Measurements from ENCODE around the gene PINLYP. TPM values are rescaled to one million over a fixed set of nuclear protein-coding genes. Genes with fewer than 3 reads are reported as not detected.

PINLYP gene
- total and polyA plus RNA-seq, 2 donors (not counting 3 experiments of a cell fraction or from before 2014, with no cell fraction given), result 5.5 TPM

GRCh38 chr19:43555185-43555770, 20.3 kb upstream of the PINLYP start:
- TF ChIP-seq GATA2 (IDR thresholded peaks at IDR 0.05; ENCODE audit: insufficient read depth, insufficient read length, low read depth, low read length), result no peak
- TF ChIP-seq, protein P1, sequence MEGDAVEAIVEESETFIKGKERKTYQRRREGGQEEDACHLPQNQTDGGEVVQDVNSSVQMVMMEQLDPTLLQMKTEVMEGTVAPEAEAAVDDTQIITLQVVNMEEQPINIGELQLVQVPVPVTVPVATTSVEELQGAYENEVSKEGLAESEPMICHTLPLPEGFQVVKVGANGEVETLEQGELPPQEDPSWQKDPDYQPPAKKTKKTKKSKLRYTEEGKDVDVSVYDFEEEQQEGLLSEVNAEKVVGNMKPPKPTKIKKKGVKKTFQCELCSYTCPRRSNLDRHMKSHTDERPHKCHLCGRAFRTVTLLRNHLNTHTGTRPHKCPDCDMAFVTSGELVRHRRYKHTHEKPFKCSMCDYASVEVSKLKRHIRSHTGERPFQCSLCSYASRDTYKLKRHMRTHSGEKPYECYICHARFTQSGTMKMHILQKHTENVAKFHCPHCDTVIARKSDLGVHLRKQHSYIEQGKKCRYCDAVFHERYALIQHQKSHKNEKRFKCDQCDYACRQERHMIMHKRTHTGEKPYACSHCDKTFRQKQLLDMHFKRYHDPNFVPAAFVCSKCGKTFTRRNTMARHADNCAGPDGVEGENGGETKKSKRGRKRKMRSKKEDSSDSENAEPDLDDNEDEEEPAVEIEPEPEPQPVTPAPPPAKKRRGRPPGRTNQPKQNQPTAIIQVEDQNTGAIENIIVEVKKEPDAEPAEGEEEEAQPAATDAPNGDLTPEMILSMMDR (IDR thresholded peaks at IDR 0.05; ENCODE audit: extremely low read depth in 1 of 2, insufficient read depth in 1 of 2, low read depth in 1 of 2, low read length in 2 of 2), result peak; percentile 84 to 94
- Histone ChIP-seq H3K4me2 (ENCODE audit: insufficient read depth, low read length) (no peak overlapping the region), H3K4me1 (ENCODE audit: control insufficient read depth, extremely low read depth, insufficient read depth, low read length) (no peaks in the 10 kb centered on the region), H3K9ac (replicated peaks; ENCODE audit: extremely low read depth, insufficient read depth, low read length) (no peak overlapping the region), H2AFZ (ENCODE audit: low read depth, low read length) (no peak overlapping the region), H4K20me1 (replicated peaks; ENCODE audit: control insufficient read depth, extremely low read depth, insufficient read depth, low read length) (no peaks in the 10 kb centered on the region), H3K79me2 (ENCODE audit: control insufficient read depth, insufficient read depth, low read length) (no peaks in the 10 kb centered on the region), H3K9me1 (replicated peaks; ENCODE audit: control insufficient read depth, extremely low read depth, insufficient read depth, low read length) (no peaks in the 10 kb centered on the region), H3K27ac (ENCODE audit: insufficient read depth, low read depth, low read length) (no peak overlapping the region), H3K27me3 (ENCODE audit: control insufficient read depth in 2 of 2, insufficient read depth in 2 of 2, low read length in 2 of 2) (no peaks in the 10 kb centered on the region), H3K4me3 (replicated peaks in 1 of 3; ENCODE audit: insufficient read depth in 1 of 3, low read depth in 1 of 3, low read length in 3 of 3) (no peak overlapping the region), H3K9me3 (replicated peaks; ENCODE audit: control insufficient read depth, insufficient read depth, low read length) (no peaks in the 10 kb centered on the region), H3K36me3 (ENCODE audit: control insufficient read depth in 2 of 2, extremely low read depth in 1 of 2, insufficient read depth in 2 of 2, low read length in 2 of 2) (peaks cover 2 to 30% of the 10 kb centered on the region in 2 experiments)
- CTCF ChIA-PET, result interaction anchor here (0.6 to 6.6 kb wide), 34 partner anchors 9 to 260 kb away, joined by 3 to 158 read pairs (median 4); partner anchors contain the start of genes IRGQ, PINLYP, XRCC1 and ZNF575
- no TSS peak for BruUV-seq (replicated peaks)
- dilution Hi-C loops (cut with MboI; ENCODE audit: extremely low pct_ligation_motif_present, low sequenced_read_pairs), result no loop called here
- POLR2A ChIA-PET, result interaction anchor here (0.5 to 1.2 kb wide), 2 partner anchors 15 to 20 kb away, joined by 3 read pairs; partner anchors contain the start of genes PINLYP and XRCC1
- intact Hi-C loops (cut with micrococcal nuclease), result loop anchor here (1.0 to 2.0 kb wide), 3 partner anchors 20 to 97 kb away; partner anchors contain the start of genes IRGQ and ZNF576
- peak; percentile 93 for FAIRE-seq
- DNase-seq (ENCODE audit: low read depth, low spot score), result peak; percentile 70

DNA sequence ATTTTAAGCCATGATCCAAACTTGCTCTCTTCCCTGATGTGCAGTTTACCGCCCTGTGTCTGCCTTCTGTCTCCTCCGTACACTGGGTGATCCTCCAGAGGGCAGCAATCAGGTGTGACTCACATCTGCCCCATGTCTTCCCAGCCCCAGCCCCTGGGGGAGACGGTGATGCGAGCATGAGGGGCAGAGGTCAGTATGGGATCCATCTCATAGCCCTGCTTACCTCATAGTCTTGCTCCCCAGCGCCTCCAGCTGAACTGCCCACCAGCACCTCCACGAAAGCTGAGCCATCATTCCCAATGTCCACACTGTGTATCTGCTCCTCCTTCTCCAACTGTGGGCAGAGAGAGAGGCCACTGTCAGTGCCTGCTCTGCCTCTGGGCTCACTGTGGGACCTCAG, 14.9 kb upstream of the PINLYP start:
- ChIA-PET POLR2A (no interaction called here), CTCF (interaction anchor here (1.4 to 2.9 kb wide), 2 partner anchors 24 to 35 kb away, joined by 3 to 11 read pairs; partner anchors contain the start of genes IRGQ and ZNF576)
- no peak overlapping the region for H3K9ac ChIP-seq (replicated peaks; ENCODE audit: extremely low read depth, insufficient read depth, low read length)
- BruUV-seq (replicated peaks), result no TSS peak
- H4K20me1 ChIP-seq (replicated peaks; ENCODE audit: control insufficient read depth, extremely low read depth, insufficient read depth, low read length), result no peaks in the 10 kb centered on the region
- no peaks in the 10 kb centered on the region for H3K4me1 ChIP-seq (ENCODE audit: control insufficient read depth, extremely low read depth, insufficient read depth, low read length)
- H2AFZ ChIP-seq (ENCODE audit: low read depth, low read length), result no peak overlapping the region
- DNase-seq (ENCODE audit: low read depth, low spot score) (no peak), FAIRE-seq (no peak)
- no peaks in the 10 kb centered on the region for H3K79me2 ChIP-seq (ENCODE audit: control insufficient read depth, insufficient read depth, low read length)
- no peaks in the 10 kb centered on the region for H3K27me3 ChIP-seq (ENCODE audit: control insufficient read depth in 2 of 2, insufficient read depth in 2 of 2, low read length in 2 of 2)
- H3K9me1 ChIP-seq (replicated peaks; ENCODE audit: control insufficient read depth, extremely low read depth, insufficient read depth, low read length), result no peaks in the 10 kb centered on the region
- intact Hi-C loops (cut with micrococcal nuclease), result no loop called here
- H3K4me2 ChIP-seq (ENCODE audit: insufficient read depth, low read length), result no peak overlapping the region
- no peak overlapping the region for H3K4me3 ChIP-seq (replicated peaks in 1 of 3; ENCODE audit: insufficient read depth in 1 of 3, low read depth in 1 of 3, low read length in 3 of 3)
- H3K9me3 ChIP-seq (replicated peaks; ENCODE audit: control insufficient read depth, insufficient read depth, low read length), result no peaks in the 10 kb centered on the region
- no peak overlapping the region for H3K27ac ChIP-seq (ENCODE audit: insufficient read depth, low read depth, low read length)
- dilution Hi-C loops (cut with MboI; ENCODE audit: extremely low pct_ligation_motif_present, low sequenced_read_pairs), result no loop called here
- TF ChIP-seq MYC (IDR thresholded peaks at IDR 0.05; ENCODE audit: low read depth, low read length), result no peak
- no peak for TF ChIP-seq EZH2 (IDR thresholded peaks at IDR 0.05; ENCODE audit: borderline replicate concordance, low read depth, low read length, severe bottlenecking)
- TF ChIP-seq, protein P2, sequence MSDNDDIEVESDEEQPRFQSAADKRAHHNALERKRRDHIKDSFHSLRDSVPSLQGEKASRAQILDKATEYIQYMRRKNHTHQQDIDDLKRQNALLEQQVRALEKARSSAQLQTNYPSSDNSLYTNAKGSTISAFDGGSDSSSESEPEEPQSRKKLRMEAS (IDR thresholded peaks at IDR 0.05; ENCODE audit: insufficient read depth, insufficient read length), result no peak
- TF ChIP-seq FOS (IDR thresholded peaks at IDR 0.05; ENCODE audit: borderline replicate concordance, insufficient read depth, low read length), result no peak
- TF ChIP-seq JUN (IDR thresholded peaks at IDR 0.05; ENCODE audit: borderline replicate concordance, insufficient read depth, insufficient read length, low read depth), result no peak
- TF ChIP-seq POLR2AphosphoS5 (IDR thresholded peaks at IDR 0.05; ENCODE audit: insufficient read depth, low read depth, low read length), result no peak
- peaks cover 0 to 9% of the 10 kb centered on the region in 2 experiments for H3K36me3 ChIP-seq (ENCODE audit: control insufficient read depth in 2 of 2, extremely low read depth in 1 of 2, insufficient read depth in 2 of 2, low read length in 2 of 2)

Measured in endothelial cell of umbilical vein (primary cell).